ENCODE data around the gene TNKS1BP1.
A peak's percentile ranks its signal among the peaks of the same experiment; 100 is the strongest.
"Not testable (repeated sequence)": the region's sequence is repeated elsewhere in the genome, so short reads cannot be mapped to it uniquely, and the experiment has no call there.

TNKS1BP1 gene

DNA sequence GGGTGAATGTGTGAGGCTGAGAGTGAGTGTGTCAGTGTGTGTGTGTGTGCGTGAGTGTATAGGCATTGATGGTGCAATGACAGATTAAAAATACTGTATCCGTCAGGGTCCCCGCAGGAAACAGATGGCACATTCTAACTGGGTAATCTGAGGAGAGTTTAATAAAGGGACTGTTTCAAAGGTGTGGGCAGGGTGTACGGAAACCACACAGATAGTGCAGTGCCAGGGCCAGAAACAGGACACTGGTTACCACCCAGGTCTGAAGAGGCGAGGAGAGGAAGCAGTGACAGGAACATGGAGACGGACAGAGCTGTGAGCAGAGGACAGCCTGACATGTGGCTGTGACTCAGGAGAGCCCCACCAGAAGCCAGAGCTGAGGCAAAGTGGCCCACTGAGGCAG, 29.9 kb upstream of the TNKS1BP1 start:
- DNase-seq: no peak

DNA sequence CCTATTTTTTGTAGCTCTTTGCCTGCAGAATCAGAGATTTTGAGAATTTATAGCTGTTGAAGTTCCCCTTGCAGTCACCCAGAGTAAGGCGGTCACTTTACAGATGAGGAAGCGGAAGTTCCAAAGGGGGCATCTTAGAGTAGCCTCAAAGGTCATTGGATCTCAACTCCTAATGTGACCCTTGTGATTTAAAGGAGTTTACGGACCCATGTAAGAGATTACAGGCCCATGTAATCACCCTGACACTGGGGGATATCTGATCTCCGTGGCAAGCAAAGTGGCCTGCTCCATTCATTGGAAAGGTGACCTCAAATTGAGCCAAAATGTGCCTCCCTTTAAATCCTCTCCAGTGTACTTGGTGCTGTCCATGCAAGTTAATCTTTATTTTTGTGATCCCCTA, 29.1 kb upstream of the TNKS1BP1 start:
- no peak for DNase-seq

DNA sequence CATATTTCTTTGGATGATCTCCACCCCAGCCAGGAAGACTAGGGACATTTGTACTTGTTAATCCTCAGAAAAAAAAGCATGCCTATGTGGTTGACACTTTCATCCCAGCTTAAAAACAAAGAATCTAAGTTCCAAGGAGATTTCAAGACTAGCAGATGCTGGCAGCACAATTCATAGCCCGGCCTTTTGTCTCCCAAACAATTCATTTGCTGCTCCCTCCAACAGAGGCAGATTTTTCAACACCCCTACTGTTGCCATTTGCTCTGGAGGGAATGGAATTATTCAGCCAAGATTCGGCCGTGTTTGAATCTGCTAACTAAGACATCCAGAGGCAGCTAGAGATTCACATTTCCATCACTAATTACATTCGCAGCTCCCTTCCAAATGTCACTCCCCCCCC, 28.7 kb upstream of the TNKS1BP1 start:
- no peak for DNase-seq

DNA sequence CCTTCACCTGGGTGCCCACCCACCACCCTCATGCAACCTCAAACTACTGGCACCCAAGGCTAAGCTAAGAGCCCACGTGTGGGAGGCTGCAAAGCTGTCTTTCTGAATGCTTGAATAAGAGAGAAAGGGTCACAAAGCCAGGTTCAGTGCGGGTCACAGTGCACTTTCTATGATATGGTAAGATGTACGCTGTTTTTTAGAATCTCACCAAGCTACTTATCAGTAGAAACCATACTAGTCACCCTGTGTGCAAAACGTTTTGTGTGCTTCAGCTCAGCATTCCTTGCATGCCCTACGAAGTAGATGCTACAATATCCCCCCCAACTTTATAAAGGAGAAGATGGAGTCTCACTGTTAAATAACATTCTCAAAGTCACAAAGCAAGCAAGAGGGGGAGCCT, 28.3 kb upstream of the TNKS1BP1 start:
- no peak for DNase-seq

DNA sequence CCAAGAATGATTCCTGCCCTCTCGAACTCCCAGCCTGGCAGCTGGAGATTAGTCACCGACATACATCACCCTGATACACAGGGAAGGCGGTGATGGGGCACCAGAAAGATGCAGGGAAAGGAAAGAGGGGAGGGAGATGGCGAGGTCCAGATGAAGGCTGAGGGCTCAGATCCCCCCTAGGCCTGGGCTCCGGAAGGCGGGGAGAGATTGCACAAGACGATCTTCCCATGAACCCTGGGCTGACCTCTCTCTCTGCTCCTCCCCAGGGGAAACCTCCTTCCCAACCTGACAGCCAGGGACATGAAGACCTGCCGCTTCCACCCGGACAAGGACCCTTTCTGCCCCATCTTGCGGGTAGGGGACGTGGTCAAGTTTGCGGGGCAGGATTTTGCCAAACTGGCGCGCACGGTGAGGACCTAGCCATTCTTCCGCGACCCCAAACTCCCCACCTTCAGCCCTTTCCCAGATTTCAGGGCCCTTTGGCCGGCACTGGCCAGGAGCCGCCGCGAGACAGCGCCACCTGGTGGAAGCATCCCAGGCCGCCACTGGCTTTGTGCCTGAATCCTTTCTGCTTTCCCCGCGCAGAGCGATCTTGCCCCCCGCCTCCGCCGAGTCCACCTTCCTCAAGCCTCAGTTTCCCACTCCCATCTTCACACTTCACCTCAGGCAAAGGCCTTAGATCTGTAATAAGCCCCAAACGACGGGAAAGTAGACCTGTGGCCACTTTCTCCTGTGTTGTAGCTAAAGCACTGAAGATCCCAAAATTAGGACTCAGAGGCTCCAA, 24.9 kb upstream of the TNKS1BP1 start:
- peak; percentile 82 for DNase-seq

DNA sequence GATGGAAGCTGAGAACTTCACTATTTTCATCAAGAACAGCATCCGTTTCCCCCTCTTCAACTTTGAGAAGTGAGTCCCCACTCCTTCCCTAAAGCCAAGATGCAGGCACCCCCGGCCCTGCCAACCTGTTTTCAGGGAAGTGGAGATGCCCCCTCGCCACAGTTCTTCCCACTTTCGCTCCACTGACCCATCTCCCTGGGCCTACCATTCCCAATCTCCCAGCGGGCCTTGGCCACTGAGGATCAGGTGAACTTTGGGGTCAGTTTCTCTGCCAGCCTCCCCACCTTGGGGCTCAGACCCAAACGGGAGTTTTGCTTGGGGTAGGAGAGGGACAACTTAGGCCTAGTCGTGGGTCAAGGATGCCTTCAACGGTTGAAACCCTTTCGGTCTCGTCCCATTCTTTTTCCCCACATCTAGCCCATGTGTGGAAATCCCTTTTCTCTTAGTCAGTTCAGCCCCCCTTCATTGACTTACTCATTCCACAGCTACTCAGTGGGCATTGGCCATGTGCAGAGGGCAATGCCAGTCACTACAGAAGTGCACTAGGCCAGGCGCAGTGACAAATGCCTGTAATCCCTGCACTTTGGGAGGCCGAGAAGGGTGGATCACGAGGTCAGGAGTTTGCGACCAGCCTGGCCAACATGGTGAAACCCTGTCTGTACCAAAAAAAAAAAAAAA, 24.0 kb upstream of the TNKS1BP1 start:
- DNase-seq: no peak

DNA sequence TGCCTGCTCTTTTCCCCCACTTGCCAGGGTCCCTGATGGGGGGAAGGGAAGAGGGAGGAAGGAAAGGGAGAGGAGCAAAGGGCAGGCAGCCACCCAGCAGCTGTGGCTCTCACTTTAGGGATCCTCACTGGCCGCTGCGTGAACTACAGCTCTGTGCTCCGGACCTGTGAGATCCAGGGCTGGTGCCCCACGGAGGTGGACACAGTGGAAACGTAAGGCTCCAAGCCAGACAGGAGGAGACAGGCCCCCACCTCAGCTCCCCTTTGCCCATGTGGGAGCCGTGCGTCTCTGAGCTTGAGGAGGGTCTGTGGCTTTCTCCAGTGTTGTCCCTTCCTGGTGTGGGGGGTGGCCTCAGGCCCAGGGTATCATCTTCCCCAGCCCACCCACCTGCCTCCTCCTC, 23.3 kb upstream of the TNKS1BP1 start:
- no peak for DNase-seq

DNA sequence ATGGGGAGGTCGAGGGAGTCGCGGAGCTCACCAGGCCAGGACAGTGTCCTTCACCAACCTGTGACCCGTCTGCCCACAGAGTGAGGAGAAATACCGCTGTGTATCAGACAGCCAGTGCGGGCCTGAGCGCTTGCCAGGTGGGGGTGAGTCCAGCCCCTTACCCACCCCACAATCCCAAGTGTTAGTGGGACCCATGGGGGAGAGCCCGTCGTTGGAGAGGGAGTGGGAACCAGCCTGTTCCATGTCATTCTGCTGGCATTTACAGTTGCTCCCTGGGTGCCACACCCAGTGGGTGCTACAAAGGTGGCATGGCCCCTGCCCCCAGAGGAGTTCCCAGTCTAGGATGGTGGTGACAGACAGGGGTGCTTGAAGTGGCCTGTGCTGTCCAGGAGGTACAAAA, 22.6 kb upstream of the TNKS1BP1 start:
- no peak for DNase-seq

DNA sequence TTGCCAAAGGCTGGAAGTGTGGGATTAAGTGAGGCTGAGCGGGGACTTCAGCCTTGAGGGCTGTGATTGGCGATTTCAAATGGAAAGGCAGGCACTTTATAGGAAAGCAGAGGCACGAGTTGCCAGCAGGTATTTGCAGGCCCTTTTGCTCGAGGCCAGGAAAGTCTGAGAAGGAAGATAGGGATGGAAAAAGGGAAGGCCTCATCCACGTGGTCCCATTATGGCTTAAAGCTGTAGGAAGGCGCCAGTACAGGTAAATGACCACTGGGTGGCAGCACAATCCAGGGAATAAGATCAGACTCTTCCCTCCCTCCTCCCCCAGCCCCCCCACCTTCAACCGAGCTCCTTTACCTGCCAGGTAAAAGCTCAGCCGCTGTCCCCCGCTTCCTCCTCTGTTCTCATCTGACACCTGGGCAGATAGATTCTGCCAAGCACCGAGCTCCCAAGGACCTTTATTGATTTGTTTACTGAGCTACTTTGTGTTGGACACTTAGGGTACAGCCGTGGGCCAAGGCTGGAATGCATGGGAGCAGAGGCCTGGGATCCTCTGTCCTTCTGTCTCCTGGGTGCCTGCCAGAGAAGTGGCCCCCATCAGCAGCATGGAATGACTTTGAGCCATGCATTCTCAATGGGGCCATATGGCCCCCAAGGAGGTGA, 20.9 kb upstream of the TNKS1BP1 start:
- peak; percentile 80 for DNase-seq

DNA sequence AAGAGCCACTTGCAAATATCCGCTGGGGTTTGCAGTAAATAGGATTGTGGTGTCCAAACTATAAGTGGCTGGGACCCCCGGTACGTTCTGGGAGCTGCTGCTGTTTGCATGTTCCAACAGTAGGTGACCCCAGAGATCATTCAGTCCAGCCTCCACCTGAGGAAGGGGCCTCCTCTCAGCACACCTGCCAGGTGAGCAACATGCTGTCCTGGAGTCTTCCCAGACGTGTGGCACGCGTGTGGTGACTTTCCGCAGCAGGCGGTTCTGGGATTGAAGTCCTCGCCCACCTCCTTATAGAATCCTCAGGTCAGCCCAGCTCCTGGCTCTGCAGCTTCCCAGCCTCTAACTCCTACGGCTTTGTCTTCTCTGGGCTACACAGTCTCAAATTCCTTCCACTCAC, 20.1 kb upstream of the TNKS1BP1 start:
- no peak for DNase-seq

DNA sequence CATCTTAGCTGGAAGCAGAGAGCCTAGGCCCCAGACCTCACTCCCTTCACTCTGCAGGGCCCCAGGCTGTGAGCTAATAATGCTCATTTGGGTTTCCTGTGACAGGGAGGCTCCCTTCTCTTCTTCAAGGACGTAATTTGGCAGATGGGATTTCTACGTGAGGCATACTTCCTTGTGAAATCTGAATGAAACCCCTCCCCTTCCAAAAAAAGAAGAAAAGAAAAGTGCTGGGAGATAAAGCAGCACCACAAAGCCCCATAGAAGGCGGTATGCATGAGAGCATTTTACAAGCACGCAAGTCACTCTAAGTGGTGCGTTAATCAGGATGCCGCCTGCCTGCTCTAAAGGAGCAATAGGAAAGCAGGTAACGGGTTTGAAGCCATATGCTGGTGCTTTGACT, 19.1 kb upstream of the TNKS1BP1 start:
- DNase-seq: peak; percentile 63

DNA sequence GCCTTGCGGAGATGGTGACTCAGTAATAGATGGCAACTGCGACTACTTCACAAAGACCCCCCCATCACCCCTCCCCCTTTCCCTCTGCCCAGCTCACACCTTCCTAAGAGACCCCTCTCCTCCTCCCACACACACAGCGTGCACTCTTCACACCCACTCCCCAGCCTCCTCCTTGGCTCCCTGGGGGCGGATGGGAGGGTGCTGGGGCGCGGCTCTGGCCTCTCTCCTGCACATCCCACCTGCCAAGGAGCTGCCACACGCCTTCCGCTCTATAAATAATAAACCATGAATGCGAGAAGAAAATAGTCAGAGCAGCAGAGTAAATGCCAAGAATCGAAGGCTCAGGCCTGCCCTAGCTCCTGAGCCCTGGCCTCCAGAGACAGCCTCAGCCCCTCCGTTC, 17.9 kb upstream of the TNKS1BP1 start:
- DNase-seq: no peak

DNA sequence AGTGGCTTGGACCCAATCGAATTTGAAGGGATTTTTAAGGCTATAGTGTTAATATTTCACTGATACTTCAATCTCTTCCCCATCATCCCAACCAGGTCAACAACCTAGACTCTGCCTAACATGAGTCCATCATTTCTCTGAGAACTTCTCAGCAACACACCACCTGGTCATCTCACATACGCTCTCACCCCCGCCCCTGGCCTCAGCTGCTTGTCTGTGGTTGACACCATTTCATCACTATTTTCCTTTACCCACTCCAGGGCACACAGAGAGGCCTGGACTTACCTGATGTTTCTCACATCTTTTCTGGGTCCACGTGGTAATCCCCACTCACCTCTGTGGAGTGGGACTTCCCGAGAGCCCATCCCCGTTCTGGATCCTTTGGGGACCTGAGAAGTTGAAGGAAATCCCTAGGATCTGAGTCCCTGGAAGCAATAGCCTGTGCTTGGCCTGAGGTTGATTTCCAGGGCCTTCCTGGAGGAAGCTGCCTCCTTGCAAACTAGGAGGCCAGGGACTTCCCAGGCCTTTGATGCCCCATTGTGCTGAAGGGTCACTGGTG, 16.6 kb upstream of the TNKS1BP1 start:
- no peak for DNase-seq

DNA sequence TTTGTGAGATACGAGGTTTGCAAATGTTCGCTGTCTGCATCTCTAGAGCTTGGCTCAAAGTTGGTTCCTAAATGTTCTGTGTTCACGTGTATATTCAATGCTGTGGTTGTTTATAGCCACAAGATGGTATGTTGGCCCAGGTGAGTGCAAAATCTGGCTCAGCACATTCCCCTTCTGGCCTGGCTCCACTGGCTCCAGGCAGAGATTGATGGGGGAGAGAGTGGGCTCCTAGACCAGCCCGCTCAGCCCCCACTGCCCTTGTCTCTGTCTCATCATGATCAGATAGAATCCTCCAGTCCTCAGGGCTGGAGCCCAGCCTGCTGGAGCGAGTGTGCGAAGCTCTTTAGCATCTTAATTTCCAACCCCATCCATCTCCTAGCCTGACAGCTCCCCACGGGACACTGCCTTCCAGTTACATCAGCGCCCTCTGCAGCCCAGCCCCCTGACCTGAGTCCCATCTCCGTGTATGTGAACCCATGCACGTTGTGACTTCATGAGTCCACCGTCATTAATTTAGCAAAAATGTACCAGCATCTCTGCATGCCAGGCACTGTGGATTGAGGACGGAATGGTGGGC, 15.4 kb upstream of the TNKS1BP1 start:
- DNase-seq: peak; percentile 87

DNA sequence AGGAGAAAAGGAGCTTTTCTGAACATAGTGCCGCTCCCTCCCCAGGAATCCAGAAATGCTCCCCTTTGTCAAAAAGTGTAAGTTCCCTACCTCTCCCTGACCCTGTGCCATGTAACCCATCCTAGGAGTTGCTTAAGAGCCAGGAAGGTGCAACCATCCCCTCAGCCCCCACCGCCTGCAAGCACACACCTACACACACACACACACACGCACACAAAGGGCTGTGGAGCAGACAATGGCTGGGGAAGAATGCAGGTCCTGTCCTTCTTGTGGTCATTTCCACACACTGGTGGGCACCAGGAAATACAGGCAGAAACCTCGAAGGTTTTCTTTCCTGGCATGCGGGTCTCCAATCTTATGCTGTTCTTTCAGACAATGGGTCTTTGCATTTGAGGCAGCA, 14.6 kb upstream of the TNKS1BP1 start:
- DNase-seq: no peak

DNA sequence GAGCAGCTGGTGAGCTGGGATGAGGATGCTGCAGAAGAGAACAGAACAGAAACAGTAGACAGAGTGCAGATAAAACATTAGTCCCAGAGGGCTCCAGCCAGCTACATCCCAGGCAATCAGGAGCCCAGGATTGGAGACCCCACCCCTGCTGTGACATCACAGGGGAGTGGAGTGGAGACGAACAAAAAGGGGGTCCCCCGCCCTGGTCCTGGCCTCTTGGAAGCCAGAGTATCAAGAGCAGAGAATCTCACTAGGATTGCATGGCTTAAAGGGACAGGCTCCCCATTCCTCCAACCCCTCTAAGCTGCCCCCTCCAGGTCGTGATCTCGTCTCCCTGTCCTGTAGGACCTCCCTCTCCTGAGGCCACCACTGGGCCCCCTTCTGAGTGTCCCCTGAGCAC, 13.4 kb upstream of the TNKS1BP1 start, which contains the start of gene P2RX3:
TSS of gene P2RX3 (plus strand) at position 211 of the 400 bp plus-strand sequence. CDS start 199 bp downstream, outside the sequence.
- no peak for DNase-seq

DNA sequence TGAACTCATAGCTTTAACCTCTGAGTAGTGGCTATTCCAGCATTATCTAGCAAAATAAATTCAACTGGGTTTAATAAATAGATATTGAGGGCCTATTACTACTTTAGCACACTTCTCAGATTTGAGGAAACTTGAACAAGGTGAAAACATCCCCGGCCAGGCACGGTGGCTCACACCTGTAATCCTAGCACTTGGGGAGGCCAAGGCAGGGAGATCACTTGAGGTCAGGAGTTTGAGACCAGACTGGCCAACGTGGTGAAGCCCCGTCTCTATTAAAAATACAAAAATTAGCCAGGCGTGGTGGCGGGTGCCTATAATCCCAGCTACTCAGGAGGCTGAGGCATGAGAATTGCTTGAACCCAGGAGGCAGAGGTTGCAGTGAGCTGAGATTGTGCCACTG, 12.1 kb upstream of the TNKS1BP1 start:
- not testable (repeated sequence) for DNase-seq

DNA sequence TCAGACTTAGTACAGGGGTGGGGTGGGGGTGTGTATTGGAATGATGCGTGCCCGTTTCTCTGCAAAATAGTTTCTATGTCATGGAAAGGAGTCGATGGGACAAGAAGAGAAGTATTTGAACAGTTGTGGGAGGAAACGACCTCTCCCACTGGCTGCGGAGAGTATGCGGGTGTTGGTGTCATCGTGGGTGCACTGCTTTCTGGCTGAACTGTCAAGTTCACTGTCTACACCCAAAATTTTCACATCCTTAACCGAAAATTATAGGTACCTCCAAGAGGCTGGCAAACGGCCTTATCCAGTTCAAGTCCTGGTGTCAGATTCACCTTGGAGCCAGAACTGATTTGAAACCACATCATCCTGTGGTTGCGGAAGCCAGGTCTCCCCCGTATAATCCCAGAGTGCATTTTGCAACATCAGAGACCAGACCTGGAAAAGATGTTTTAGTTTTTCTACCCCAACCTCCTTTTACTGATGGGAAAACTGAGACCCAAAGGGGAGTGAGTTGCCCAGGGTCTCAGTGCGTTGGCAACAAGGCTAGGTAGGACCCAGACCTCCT, 11.4 kb upstream of the TNKS1BP1 start:
- no peak for DNase-seq

DNA sequence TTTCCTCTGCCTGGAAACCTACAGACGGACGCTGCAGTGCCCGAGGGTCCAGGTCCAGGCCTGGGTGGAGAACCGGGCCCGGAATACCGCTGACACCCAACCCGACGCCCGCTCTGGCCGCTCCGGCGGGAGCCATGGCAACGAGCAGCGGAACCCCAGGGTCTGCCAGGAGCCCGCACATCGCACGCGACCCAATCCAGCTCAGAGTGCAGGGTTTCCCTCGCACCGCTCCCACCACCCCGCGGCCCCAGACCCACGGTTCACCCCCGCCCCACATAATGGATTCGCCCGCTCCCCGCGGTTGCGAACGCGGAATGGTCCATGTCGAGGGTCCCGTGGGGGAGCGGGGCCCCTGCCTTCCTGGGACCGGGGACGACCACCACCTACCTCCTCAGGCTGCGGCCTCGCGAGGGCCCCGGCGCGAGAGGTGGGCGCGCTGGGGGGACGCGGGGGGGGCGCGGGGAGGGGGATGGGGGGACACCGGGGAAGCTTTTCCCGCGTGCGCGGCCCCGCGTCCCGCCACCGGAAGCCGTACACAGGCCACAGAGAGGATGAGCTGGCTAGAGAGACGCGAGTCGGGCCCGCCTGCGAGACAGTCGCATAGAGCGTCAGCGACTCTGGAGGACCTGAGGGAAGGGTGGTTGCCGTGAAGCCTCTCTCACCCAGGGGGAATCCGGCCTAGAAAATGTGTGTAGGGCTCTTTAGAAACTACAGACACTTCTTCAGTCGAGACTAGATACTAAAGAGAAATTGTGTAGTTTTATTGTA, 10.8 kb upstream of the TNKS1BP1 start, which contains the start of gene SSRP1:
TSS of gene SSRP1 (minus strand) at position 550 of the 768 bp plus-strand sequence. CDS start 771 bp downstream, outside the sequence.
- peak; percentile 93 for DNase-seq

DNA sequence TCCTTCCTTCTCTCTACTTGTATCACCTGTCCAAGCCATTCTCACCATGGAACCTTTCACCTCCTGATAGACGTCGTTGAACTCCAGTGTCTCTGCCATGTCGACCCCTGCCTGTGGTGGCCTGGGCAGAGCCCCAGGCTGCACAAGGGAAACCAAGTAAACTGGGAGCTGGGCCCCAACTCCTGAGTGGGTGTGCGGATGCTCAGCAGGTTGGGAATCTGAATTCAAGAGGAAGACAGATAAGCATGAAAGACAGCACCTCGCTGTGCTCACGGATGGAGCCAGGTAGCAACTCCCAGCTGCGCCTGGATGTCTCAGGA, 10.2 kb upstream of the TNKS1BP1 start:
- no peak for DNase-seq

DNA sequence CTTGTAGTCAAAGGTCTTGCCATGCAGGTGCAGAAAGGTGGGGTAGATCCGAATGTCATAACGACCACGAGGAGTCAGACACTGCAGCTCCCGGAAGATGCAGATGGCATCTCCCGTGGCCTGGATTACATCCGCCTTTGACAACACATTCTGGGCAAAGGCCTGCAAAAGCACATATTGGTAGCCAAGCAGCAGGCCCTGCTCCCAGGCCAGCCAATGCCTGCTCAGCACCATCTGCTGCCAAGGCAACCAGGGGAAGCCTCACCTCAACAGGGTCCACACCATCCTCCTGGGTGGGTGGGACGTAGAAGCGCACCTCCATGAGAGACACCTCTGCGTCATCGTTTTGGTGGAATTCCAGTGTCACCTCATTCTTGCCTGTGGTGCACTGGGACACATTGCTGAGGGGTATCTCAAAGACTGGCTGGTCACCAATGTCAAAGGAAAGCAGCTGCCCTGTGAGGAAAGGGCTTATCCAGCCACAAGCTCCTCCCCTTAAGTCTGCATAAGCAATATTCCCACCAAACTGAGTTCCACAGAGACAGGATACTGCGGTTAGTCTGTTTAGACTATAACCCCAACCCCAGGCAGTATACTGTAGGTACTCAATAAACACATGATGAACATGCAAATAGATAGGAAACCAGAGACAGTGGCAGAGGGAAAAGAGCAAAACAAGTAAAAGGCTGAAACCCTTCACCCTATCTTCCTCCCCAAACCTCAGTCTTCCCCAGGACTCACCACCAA, 8.1 kb upstream of the TNKS1BP1 start:
- no peak for DNase-seq
